ENCODE data around the gene TTLL1. TPM values are rescaled to one million over a fixed set of nuclear protein-coding genes. Genes with fewer than 3 reads are reported as not detected.

The TTLL1 gene
- total RNA-seq, 1 experiment from 2014 or later: 5.5 TPM

DNA sequence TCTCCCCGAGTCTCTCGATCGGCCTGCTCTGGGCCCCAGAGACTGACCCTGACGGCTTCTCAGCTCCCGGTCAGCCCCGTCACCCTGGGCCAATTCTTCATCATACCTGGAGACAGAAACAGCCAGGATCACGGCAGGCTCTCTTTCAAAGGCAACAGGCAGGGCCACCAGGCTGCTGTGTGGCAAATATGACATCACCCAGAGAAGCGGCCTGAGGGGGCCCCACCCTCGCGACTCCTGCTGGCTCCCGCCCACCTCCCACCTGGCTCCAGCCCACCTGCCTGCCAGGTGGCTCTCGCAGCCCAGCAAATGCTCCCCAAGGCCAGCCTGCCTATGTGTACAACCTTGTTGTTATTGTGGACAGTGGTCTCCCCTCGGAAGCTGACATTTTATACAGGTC is 49.4 kb downstream of the TTLL1 start:
- Mint-ChIP-seq H3K9me3 (no peaks in the 10 kb centered on the region), H3K36me3 (no peaks in the 10 kb centered on the region), H3K27ac (no peak overlapping the region), H3K4me1 (peaks cover 6% of the 10 kb centered on the region; the same call in 1 of the 2 replicates), H3K27me3 (ENCODE audit: low read depth) (no peaks in the 10 kb centered on the region; the same call in 1 of the 2 replicates), H3K4me3 (no peak overlapping the region)
- CTCF ChIA-PET: interaction anchor here (1.1 kb wide), 1 partner anchor 20 kb away, joined by 3 read pairs; no protein-coding TSS in a partner anchor
- ATAC-seq (no peak), DNase-seq (ENCODE audit: low spot score) (no peak)
- POLR2A ChIA-PET: no interaction called here
- no peak for TF ChIP-seq ZNF671 (CRISPR knock-in tag; IDR thresholded peaks at IDR 0.05)
- TF ChIP-seq GTF2I (CRISPR knock-in tag; conservative IDR thresholded peaks at IDR 0.05): no peak
- TF ChIP-seq, protein P1, sequence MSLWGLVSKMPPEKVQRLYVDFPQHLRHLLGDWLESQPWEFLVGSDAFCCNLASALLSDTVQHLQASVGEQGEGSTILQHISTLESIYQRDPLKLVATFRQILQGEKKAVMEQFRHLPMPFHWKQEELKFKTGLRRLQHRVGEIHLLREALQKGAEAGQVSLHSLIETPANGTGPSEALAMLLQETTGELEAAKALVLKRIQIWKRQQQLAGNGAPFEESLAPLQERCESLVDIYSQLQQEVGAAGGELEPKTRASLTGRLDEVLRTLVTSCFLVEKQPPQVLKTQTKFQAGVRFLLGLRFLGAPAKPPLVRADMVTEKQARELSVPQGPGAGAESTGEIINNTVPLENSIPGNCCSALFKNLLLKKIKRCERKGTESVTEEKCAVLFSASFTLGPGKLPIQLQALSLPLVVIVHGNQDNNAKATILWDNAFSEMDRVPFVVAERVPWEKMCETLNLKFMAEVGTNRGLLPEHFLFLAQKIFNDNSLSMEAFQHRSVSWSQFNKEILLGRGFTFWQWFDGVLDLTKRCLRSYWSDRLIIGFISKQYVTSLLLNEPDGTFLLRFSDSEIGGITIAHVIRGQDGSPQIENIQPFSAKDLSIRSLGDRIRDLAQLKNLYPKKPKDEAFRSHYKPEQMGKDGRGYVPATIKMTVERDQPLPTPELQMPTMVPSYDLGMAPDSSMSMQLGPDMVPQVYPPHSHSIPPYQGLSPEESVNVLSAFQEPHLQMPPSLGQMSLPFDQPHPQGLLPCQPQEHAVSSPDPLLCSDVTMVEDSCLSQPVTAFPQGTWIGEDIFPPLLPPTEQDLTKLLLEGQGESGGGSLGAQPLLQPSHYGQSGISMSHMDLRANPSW (CRISPR knock-in tag; conservative IDR thresholded peaks at IDR 0.05; ENCODE audit: low read depth): no peak
- TF ChIP-seq, protein P2, sequence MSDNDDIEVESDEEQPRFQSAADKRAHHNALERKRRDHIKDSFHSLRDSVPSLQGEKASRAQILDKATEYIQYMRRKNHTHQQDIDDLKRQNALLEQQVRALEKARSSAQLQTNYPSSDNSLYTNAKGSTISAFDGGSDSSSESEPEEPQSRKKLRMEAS (CRISPR knock-in tag; IDR thresholded peaks at IDR 0.05): no peak
- TF ChIP-seq, protein P3, sequence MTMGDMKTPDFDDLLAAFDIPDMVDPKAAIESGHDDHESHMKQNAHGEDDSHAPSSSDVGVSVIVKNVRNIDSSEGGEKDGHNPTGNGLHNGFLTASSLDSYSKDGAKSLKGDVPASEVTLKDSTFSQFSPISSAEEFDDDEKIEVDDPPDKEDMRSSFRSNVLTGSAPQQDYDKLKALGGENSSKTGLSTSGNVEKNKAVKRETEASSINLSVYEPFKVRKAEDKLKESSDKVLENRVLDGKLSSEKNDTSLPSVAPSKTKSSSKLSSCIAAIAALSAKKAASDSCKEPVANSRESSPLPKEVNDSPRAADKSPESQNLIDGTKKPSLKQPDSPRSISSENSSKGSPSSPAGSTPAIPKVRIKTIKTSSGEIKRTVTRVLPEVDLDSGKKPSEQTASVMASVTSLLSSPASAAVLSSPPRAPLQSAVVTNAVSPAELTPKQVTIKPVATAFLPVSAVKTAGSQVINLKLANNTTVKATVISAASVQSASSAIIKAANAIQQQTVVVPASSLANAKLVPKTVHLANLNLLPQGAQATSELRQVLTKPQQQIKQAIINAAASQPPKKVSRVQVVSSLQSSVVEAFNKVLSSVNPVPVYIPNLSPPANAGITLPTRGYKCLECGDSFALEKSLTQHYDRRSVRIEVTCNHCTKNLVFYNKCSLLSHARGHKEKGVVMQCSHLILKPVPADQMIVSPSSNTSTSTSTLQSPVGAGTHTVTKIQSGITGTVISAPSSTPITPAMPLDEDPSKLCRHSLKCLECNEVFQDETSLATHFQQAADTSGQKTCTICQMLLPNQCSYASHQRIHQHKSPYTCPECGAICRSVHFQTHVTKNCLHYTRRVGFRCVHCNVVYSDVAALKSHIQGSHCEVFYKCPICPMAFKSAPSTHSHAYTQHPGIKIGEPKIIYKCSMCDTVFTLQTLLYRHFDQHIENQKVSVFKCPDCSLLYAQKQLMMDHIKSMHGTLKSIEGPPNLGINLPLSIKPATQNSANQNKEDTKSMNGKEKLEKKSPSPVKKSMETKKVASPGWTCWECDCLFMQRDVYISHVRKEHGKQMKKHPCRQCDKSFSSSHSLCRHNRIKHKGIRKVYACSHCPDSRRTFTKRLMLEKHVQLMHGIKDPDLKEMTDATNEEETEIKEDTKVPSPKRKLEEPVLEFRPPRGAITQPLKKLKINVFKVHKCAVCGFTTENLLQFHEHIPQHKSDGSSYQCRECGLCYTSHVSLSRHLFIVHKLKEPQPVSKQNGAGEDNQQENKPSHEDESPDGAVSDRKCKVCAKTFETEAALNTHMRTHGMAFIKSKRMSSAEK (CRISPR knock-in tag; IDR thresholded peaks at IDR 0.05; ENCODE audit: borderline replicate concordance): no peak
- TF ChIP-seq, protein P4, sequence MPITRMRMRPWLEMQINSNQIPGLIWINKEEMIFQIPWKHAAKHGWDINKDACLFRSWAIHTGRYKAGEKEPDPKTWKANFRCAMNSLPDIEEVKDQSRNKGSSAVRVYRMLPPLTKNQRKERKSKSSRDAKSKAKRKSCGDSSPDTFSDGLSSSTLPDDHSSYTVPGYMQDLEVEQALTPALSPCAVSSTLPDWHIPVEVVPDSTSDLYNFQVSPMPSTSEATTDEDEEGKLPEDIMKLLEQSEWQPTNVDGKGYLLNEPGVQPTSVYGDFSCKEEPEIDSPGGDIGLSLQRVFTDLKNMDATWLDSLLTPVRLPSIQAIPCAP (CRISPR knock-in tag; IDR thresholded peaks at IDR 0.05): no peak
- TF ChIP-seq ETV6 (CRISPR knock-in tag; IDR thresholded peaks at IDR 0.05): no peak
- no peak for TF ChIP-seq ZNF219 (CRISPR knock-in tag; IDR thresholded peaks at IDR 0.05; ENCODE audit: borderline replicate concordance)
- no peak for TF ChIP-seq ESRRA (CRISPR knock-in tag; IDR thresholded peaks at IDR 0.05; ENCODE audit: borderline replicate concordance)
- TF ChIP-seq, protein P5, sequence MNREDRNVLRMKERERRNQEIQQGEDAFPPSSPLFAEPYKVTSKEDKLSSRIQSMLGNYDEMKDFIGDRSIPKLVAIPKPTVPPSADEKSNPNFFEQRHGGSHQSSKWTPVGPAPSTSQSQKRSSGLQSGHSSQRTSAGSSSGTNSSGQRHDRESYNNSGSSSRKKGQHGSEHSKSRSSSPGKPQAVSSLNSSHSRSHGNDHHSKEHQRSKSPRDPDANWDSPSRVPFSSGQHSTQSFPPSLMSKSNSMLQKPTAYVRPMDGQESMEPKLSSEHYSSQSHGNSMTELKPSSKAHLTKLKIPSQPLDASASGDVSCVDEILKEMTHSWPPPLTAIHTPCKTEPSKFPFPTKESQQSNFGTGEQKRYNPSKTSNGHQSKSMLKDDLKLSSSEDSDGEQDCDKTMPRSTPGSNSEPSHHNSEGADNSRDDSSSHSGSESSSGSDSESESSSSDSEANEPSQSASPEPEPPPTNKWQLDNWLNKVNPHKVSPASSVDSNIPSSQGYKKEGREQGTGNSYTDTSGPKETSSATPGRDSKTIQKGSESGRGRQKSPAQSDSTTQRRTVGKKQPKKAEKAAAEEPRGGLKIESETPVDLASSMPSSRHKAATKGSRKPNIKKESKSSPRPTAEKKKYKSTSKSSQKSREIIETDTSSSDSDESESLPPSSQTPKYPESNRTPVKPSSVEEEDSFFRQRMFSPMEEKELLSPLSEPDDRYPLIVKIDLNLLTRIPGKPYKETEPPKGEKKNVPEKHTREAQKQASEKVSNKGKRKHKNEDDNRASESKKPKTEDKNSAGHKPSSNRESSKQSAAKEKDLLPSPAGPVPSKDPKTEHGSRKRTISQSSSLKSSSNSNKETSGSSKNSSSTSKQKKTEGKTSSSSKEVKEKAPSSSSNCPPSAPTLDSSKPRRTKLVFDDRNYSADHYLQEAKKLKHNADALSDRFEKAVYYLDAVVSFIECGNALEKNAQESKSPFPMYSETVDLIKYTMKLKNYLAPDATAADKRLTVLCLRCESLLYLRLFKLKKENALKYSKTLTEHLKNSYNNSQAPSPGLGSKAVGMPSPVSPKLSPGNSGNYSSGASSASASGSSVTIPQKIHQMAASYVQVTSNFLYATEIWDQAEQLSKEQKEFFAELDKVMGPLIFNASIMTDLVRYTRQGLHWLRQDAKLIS (CRISPR knock-in tag; IDR thresholded peaks at IDR 0.05; ENCODE audit: borderline replicate concordance): no peak

DNA sequence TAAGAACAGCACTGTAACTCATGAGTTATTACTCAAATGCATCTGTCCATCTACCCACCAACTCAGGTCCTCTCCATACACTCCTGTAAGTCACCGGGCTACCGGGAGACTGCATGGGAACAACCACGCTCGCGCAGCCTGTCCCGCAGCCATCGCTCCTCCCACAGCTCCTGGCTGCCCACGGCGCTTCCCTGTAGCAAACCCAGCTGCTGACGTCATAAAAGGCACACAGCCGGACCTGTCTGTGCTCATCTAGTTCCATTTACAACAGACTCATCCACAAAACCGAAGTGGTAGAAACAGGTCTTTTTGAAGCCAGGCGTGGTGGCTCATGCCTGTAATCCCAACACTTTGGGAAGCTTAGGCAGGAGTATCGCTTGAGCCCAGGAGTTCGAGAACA is 50.9 kb downstream of the TTLL1 start:
- peaks cover 6% of the 10 kb centered on the region; the same call in 1 of the 2 replicates for H3K4me1 Mint-ChIP-seq
- no peaks in the 10 kb centered on the region for H3K27me3 Mint-ChIP-seq (ENCODE audit: low read depth)
- CTCF ChIA-PET: no interaction called here
- no peaks in the 10 kb centered on the region for H3K9me3 Mint-ChIP-seq
- POLR2A ChIA-PET: no interaction called here
- peak overlapping the region; percentile 84; the same call in 1 of the 2 replicates for H3K27ac Mint-ChIP-seq
- no peak overlapping the region for H3K4me3 Mint-ChIP-seq
- ATAC-seq (no peak), DNase-seq (ENCODE audit: low spot score) (no peak)
- H3K36me3 Mint-ChIP-seq: no peaks in the 10 kb centered on the region
- TF ChIP-seq, protein P3 (CRISPR knock-in tag; IDR thresholded peaks at IDR 0.05; ENCODE audit: borderline replicate concordance): no peak
- TF ChIP-seq TEAD4 (CRISPR knock-in tag; IDR thresholded peaks at IDR 0.05): no peak
- TF ChIP-seq FOXJ3 (CRISPR knock-in tag; IDR thresholded peaks at IDR 0.05; ENCODE audit: borderline replicate concordance): no peak
- TF ChIP-seq, protein P6, sequence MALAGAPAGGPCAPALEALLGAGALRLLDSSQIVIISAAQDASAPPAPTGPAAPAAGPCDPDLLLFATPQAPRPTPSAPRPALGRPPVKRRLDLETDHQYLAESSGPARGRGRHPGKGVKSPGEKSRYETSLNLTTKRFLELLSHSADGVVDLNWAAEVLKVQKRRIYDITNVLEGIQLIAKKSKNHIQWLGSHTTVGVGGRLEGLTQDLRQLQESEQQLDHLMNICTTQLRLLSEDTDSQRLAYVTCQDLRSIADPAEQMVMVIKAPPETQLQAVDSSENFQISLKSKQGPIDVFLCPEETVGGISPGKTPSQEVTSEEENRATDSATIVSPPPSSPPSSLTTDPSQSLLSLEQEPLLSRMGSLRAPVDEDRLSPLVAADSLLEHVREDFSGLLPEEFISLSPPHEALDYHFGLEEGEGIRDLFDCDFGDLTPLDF (CRISPR knock-in tag; IDR thresholded peaks at IDR 0.05): no peak
- no peak for TF ChIP-seq NFE2L1 (CRISPR knock-in tag; IDR thresholded peaks at IDR 0.05)
- no peak for TF ChIP-seq KAT7 (CRISPR knock-in tag; IDR thresholded peaks at IDR 0.05; ENCODE audit: borderline replicate concordance)
- TF ChIP-seq ZNF232 (CRISPR knock-in tag; IDR thresholded peaks at IDR 0.05): no peak
- no peak for TF ChIP-seq GRHL2 (CRISPR knock-in tag; IDR thresholded peaks at IDR 0.05; ENCODE audit: insufficient replicate concordance, severe bottlenecking)
